HG03095 (cell line): ENCODE data around the gene ATP11C.
"Not testable (repeated sequence)": the region's sequence is repeated elsewhere in the genome, so short reads cannot be mapped to it uniquely, and the experiment has no call there.

Experiments used
- ATAC-seq: cut with Tn5 transposase; IDR thresholded peaks from one replicate; pipeline ENCODE4 v1.9.1; 2021; ENCODE audit warnings: moderate library complexity; ENCODE audit not compliant: unreplicated experiment

The ATP11C gene

GRCh38 chrX:139924696-139925095 is 8.2 kb downstream of the ATP11C start:
- no peak for ATAC-seq

- no peak for ATAC-seq
Measured at GRCh38 chrX:139924069-139924695, 8.7 kb downstream of the ATP11C start.

- ATAC-seq = not testable (repeated sequence)
Measured at GRCh38 chrX:139921142-139921541, 11.7 kb downstream of the ATP11C start.

- no peak for ATAC-seq
Measured at GRCh38 chrX:139920316-139920715, 12.5 kb downstream of the ATP11C start.

DNA sequence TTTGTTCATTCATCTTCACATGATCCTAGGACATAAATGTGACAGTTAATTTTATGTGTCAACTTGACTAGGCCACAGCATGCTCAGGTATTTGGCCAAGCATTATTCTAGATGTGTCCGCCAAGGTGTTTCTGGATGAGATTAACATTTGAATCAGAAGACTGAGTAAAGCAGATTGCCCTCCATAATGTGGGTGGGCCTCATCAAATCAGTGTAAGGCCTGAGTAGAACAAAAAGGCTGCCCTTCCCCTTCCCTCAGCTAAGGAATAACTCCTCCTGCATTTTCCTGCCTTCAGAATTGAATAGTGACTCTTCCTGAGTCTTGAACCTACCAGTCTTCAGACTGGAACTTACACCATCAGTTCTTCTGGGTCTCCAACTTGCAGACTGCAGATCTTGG is 18.4 kb downstream of the ATP11C start:
- ATAC-seq = no peak

DNA sequence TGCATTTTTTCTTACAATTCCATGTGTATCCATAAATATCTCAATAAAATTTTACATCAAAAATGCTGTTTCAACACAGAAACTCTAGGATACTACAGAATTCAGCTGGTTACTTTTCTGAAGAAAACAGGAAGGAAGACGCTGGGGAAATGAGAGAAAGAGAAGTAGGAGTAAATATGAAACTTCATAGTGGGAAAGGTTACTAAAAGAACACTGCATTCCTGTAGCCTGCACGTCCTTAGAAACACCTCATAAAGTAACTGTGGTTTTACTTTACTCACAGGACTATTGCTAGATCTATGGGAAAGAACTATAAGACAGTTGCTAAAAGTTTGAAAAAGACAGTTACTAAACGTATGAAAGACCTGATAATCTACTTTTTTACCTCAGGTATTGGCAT is 23.1 kb downstream of the ATP11C start:
- peak; percentile 68 for ATAC-seq

DNA sequence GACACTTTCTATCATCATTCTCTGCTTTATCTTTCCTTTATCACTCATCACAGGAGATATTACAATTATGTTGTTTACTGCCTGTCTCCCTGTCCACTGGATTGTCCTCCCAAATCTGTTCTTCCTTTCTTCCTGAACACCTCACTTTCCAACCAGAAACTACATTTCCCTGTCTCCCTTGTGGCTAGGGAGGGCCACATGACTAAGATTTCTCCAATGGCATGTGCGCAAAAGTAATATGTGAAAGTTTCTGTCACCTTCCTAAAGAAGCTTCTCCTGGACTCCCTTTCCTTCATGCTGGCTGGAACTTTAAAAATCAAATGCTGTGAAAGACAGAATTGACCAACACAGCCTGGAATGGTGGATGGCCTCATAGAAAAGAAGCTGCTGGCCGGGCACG is 25.8 kb downstream of the ATP11C start:
- no peak for ATAC-seq

DNA sequence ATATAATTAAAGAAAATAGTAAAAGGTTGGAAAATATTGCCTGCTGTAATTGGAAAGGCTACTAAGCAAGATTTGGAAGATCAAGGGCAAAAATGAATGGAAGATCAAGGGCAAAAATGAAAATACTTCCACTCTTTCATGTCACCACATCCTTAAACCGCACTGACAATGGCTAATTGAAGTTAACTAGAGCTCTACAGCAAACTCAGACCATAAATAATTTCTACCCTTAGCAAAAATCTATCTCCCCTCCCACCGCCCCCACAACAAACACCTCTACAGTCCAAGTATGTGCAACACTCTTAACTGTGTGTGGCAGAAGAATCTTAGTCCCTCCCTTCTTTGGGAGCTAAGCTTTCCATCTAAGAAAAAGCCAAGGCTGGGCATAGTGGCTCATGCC is 27.1 kb downstream of the ATP11C start:
- ATAC-seq = no peak

- no peak for ATAC-seq
Measured at GRCh38 chrX:139905051-139905450, 27.8 kb downstream of the ATP11C start.

DNA sequence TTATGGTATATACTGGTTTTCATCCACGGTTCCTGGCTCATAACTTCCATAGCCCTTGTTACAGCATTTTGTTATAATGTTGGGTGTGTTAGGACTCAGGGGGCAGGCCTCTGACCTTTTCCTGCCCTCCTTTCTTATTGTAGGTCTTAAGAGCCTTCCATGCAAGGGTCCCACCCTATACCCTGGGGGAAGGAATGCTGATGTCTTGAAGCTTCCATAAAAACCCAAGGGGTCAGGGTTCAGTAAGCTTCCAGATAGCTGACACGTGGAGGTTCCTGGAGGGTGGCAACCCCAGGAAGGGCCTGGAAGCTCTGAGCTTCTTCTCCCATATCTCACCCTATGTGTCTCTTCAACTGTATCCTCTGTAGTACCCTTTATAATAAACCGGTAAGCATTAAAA is 29.6 kb downstream of the ATP11C start:
- ATAC-seq = no peak

GRCh38 chrX:139902559-139902958 is 30.3 kb downstream of the ATP11C start:
- no peak for ATAC-seq

DNA sequence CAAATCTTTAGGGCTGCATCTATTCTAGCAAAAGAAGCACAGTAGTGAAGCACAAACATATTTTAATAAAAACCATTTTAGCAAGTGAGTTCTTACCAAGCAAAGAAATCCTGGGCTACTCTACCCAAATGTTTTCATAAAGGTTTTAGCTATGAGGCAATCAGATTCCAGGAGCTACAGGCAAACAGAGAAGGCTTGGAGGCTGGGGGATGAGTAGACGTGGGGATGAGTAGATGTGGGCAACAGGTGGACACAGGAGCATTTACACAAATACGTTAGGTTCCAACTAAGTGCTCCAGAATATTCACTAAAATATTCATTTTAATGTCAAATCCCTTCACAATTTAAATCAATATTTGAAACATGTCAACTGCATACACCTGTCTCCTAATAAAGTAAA is 34.5 kb downstream of the ATP11C start:
- no peak for ATAC-seq

DNA sequence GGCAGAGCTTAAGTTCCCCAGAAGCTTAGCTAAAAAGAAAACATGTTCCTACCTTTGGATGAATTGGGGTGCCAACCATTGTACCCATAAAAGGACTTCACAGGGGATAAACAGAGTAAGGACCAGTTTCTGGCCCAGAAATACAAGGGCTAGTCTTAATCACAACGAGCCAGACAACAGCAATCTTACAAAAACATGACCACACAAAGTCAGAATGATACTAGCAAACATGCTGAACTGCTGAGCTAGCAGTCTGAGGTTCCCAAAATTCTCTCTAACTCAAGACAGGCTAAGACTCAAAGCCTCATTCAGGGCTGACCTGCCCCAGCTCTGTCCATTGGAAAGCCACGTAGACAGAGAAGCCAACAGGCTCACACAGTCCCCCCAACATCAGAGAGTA is 40.3 kb downstream of the ATP11C start:
- ATAC-seq = peak; percentile 67

DNA sequence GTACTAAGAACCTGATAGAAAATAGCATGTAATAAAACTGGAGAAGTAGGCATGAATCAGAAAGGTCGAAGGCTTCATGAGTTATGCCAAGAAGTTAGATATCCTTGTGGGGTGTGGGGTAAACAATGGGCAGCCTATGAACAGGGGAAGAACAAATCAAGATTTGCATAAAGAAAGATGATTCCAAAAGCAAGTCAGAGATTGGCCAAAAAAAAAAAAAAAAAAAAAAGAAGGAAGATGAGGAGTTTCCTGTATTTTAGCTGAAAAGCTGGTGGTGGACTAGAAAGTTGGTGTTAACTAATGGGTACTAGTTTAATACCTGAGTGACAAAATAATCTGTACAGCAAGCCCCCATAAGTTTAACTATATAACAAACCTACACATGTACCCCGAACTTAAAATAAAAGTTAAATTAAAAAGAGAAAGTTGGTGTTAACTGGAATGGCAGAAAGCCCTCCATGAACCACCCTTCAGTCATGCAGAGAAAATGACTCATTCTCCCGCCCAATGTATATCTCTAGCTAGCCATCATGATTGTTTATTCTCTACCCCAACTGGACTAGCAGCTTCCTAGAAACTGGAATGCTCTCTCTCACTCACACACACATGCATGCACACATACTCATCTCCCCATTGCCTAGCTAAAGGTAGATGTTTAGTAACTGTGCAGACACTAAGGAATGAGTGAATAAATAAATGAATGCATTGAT is 41.7 kb downstream of the ATP11C start:
- ATAC-seq = no peak

GRCh38 chrX:139889760-139890159 is 43.1 kb downstream of the ATP11C start:
- ATAC-seq = no peak

DNA sequence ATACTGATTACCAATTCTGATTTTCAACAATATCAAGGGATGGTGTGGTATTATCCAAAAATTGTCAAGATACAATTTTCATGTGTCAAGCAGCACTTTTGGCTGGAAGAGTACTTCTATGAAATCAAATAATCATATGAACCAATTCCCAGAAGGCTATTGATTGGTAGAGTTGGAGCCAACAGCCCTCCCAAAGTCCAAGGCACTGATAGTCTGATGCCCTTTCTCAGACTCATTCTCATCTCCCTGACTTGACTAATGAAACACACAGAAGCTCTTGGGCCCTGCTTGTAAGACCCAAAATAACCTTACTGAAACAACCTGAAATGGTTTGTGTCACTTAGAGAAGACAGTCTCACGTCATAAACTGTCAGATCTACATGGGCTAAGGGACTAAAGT is 48.9 kb downstream of the ATP11C start:
- no peak for ATAC-seq

- ATAC-seq = no peak
Measured at GRCh38 chrX:139882299-139882698, 50.6 kb downstream of the ATP11C start.

DNA sequence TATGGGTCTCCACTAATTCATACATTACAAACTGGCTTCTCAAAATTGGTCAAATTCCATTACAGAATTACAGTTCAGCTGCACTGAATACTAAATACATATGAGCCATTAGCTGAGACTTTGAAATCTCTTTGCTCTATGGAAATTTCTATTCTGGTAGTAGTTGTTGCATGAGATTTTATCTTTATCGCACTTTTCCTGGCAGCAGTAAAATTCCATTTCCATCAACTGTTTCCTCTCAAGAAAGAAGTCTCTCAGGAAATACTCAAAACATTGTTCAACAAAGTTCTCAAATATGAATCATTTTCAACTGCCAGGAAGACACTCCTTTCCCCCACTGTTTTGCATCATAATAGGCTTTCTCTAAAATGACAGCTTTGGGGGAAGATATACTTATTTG is 51.3 kb downstream of the ATP11C start:
- no peak for ATAC-seq

DNA sequence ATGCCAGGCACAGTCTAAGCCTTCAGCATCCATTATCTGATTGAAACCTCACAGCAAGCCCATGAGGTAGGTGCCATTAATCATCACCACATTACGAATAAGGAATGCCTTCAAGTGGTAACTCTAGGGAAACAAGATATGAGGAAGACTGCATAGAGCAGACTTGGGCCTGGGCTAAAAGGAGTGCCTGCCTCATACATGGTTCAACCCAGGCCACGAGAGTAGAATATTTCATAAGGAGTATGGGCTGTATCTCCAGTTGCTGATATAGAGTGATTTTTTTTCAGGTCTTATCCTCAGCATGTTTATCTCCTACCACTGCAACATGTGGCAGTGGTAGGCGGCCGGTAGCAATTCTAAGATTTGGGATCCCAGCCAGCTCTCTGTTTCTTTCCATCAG is 51.7 kb downstream of the ATP11C start:
- no peak for ATAC-seq

- no peak for ATAC-seq
Measured at GRCh38 chrX:139877710-139878414, 55.0 kb downstream of the ATP11C start.

GRCh38 chrX:139875841-139876240 is 57.0 kb downstream of the ATP11C start:
- ATAC-seq = no peak

DNA sequence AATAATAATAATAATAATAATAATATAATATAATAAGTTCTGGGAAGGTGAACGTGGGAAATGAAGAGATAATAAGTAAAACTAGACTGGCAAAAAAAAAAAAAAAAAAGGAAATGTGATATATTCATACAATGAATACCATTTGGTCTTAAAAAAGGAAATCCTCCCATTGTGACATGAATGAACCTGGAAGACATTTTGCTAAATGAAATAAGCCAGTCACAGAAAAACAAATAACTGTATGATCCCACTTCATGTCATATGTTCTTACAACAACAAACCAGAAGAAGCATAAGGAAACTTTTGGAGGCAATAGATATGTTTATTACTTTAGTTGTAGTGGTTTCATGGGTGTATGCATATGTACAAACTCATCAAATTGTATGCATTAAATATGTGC is 63.1 kb downstream of the ATP11C start:
- ATAC-seq = no peak
